Stomach (tissue), 4 donors: Measurements from ENCODE around the gene CLDN11.

Experiments
- POLR2AphosphoS5 ChIP-seq, 3 donors: sonication (generic); formaldehyde crosslinking; IDR thresholded peaks; one replicate each; pipeline ENCODE4 v1.6.1; 2016; ENCODE audit warnings: antibody characterized with exemption in 3 of 3
- TF ChIP-seq, protein P1 (sequence below), 7 experiments: fragments of 450-650 bp in 4 of 7; fragments of 200-600 bp in 3 of 7; sonication (generic) in 3 of 7; IDR thresholded peaks; one replicate each; pipeline ENCODE4 v1.5.1; 2016 to 2019; ENCODE audit warnings: antibody characterized with exemption in 7 of 7, control low read depth in 2 of 7, mild to moderate bottlenecking in 1 of 7

DNA sequence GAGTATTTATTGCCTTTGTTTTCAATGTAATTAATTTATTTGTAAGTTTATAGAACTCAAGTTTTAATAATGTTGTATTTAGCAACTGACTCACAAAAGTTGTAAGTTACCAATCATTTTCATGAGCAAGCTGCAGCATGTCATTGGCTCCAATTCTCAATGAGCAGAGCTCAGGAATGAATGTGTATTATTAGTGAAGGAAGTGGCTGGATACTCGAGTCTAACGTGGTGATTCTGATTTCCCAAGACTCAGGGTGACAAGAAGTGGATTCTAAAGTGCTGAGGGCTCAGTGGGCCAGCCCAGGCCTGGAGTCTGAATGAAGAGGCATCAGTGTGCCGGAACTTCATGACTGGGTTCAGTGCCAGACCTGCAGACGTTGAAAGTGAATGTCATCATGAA is 39.6 kb downstream of the CLDN11 start:
- TF ChIP-seq POLR2AphosphoS5 (IDR thresholded peaks at IDR 0.05): no peak
- TF ChIP-seq, protein P1, sequence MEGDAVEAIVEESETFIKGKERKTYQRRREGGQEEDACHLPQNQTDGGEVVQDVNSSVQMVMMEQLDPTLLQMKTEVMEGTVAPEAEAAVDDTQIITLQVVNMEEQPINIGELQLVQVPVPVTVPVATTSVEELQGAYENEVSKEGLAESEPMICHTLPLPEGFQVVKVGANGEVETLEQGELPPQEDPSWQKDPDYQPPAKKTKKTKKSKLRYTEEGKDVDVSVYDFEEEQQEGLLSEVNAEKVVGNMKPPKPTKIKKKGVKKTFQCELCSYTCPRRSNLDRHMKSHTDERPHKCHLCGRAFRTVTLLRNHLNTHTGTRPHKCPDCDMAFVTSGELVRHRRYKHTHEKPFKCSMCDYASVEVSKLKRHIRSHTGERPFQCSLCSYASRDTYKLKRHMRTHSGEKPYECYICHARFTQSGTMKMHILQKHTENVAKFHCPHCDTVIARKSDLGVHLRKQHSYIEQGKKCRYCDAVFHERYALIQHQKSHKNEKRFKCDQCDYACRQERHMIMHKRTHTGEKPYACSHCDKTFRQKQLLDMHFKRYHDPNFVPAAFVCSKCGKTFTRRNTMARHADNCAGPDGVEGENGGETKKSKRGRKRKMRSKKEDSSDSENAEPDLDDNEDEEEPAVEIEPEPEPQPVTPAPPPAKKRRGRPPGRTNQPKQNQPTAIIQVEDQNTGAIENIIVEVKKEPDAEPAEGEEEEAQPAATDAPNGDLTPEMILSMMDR (IDR thresholded peaks at IDR 0.05): no peak
